NOMO-1 treated with dmso at 0.1 percent for 144 hours (cell line): ENCODE data around the gene MTHFD1L.

Source experiments
- DNase-seq: peaks from one replicate; lab custom pipeline; 2025; ENCODE audit not compliant: unreplicated experiment; lab: John Stamatoyannopoulos, UW

Gene MTHFD1L

DNA sequence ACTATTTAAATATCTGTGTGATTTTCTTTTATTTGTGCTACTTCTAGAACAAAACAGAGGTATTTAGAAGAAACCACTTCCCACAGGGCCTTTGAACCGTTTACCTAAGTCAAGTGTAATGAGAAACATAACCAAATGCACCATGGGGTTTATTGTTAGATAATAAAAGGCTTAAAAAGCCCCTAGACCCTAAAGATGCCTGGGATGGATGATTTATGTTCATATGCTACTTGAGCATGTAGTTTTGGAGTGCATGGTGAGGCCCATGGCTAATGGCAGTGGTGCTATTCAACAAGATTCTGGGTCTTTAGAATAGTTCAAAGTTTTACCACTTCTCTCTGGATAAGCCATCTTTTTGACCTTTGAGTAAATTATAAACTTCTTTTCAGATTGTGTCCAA, 65.9 kb downstream of the MTHFD1L start:
- no peak for DNase-seq

DNA sequence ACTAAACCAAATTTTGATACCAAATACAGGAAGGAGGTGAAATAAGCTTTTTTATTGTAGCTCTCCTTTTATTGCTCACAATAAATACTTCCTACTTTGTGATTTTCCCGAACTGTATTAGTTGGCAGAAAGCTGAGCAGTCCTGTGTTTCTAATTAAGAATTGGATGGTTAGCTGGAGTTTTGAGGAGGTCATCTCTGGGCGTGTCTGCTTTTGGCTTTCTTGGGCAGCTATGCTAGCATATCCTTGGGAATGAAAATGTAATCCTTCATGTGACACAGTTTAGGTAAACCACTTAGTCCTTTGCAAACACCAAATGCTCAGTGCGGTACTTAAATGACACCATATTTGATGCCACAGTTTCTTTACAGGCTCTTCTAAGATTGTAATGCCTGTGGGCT, 67.5 kb downstream of the MTHFD1L start:
- DNase-seq: no peak

DNA sequence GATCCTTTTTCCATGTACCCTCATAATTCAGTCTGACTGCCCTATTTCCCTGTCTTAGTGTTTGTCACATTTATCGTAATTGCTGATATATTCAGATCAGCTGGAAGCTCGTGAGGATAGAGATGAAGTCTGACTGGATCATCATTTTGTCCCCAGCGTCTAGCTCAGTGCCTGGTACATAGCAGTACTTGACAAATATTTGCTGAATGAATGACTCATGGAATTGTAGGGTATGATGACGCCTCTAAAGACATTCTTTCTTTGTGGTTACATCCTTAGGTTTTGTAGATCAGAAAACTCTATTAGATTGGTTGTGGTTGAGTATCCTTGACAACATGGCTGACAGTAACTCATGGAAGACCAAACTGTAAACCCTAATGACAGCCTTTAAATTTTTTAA, 68.9 kb downstream of the MTHFD1L start:
- no peak for DNase-seq

DNA sequence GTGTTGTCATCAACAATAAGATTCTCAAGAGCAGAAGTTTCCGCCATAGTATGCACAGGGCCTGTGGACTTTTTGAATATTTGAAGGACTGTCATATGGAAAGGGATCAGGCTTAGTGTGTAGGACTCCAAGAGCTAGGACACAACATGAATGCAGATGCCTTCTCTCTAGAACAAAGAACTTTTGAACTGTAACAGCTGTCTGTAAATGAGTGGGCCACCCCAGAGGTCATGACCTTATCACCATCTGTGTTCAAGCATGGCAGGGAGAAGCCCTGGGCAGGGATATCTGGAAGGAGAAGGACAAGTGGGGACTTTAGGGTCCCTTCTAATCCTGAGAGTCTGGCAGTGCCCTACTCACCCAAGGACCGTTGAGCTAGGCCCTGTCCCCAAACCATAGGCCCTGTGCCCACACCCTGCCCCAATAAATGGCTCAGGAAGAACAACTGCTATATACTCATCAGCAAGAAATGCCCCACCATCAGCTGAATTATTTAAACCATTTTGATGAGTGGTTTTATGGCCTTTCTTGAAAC, 70.6 kb downstream of the MTHFD1L start:
- no peak for DNase-seq

DNA sequence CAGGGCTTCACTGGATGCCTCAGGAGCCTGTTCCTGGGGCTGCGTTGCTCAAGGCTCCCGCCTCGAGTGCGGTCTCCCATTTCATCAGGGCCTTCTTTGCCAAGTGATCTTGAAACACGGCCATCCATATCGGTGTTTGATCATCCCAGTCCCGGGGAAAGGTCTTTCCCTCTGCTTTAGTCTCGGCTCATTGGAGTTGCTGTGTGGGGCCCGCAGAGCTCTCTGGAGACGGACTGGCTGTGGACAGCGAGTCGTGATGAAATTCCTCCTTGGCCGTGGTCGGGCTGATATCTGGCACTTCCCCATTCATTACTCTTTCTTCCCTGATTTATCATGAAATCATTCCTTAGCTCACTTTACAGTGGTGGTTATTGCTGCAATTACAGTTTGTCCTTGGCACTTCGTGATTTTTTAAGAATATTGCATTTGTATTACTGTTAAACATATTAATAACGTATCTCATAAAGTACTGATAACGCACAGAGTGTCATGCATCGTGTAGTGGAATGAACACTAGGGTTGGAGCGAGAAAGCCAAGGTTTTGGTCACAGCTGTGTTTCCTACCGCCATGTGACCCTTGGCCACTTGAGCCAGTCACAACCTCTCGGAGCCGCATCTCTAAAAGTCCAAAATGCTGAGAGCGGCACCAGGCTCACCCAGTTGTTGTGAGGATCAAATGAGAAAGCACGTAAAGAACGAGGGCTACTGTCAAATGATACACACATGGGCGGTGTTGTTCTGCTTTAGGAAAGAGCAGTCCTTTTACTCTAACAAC, 71.8 kb downstream of the MTHFD1L start:
- no peak for DNase-seq

DNA sequence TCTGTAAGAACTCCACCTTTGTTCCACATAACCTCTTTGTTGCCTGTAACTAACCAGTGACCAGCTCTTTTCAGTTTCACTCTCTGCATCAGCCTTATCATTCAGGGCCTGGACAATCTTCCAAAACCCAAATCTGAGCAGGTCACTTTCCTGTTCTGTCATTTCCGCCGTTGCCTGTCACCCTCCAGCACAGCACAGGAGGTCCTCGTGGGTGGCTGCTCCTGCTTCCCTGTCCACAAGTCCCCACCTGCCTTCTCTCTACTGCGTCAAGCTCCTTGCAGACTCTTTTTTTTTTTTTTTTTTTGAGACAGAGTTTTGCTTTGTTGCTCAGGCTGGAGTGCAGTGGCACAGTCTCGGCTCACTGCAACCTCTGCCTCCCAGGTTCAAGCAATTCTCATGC, 73.9 kb downstream of the MTHFD1L start:
- no peak for DNase-seq

DNA sequence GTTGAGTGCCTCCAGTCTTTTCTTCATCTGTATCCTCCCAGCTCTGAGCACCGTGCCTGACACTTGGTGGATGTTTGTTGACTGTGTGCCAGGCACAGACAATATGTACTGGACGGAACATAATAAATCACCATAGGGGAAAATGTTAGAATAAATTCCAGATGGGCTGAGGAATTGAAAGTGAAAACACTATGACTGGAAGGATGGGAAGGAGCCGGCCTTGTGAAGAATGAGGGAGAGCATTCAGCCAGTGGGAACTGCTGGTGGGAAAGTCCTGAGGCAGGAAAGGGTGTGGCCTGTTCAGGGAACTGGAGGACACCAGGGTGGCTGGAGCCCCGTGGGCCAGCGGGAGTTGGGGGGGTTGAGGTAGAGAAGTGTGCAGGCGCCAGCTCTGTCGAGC, 75.4 kb downstream of the MTHFD1L start:
- no peak for DNase-seq

DNA sequence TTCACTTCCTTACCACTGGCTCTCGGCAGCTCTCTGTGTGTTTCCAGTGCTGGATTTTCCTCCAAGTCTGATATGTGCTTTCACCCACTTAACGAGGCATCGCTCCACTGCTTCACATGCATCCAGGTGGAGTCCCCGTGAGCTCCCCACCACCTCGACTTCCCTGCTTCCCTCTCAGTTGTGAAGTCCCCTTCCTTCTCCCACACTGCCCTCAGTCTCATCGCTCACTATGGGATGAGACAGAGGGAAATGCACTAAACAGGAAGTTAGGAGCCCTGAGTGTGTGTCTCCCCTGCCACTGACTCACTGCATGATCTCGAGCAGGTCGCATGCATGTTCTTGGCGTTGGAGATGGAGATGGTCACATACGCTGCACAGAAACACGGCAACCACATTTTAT, 84.0 kb downstream of the MTHFD1L start:
- no peak for DNase-seq

DNA sequence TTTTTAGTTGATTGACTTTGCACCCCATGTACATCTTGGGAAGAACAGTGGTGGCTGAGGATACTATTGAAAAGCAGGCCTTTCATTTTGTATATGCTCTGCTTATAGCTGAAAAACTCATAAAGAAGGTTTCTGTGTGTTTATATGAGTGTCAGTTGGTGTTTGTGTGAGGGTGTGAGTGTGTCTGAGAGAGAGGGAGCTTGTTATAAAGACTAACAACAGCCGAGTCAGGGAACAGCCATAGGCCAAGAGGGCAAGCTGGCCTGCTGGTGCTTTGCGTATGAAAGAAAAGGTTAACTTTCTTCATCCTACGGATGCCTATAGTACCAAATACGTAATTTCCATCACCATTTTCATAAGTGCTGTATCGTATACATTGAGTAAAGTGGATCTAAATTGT, 88.3 kb downstream of the MTHFD1L start:
- DNase-seq: no peak

DNA sequence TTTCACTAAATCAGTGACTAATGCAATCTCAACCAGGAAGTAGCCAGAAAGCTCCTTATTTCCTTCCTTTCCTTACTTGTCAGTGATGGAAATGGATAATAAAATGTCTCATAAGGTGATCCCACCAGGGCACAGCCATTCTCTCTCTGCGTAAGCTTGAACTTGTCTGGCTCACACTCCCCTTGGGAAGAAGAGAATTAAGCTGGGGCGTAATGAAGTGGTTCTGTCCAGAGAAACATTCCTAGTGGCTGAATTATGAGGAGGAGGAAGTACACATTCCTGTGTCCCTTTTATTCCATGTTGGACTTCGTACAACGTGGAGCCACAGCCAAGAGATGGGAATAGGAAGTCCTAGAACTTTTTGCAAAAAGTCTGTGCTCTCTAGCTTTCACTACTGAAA, 93.7 kb downstream of the MTHFD1L start:
- no peak for DNase-seq

DNA sequence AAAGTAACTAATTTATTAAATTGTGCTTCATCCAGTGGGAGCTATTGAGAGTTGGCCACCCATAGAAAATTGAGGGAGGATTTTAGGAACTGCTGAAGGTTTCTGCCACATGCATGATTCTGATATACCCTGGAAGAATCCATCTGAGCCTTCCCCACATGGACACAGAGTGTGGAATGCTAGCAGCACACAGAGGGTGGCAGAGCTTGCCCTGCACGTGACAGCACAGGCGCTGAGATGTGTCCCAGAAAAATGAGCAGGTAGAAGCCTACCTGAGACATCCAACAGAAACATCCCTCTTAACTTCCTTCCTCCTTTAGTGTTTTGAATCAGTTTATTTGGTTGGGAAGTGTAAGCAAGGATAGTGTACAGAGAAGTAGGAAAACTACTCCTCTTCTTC, 96.9 kb downstream of the MTHFD1L start:
- no peak for DNase-seq

DNA sequence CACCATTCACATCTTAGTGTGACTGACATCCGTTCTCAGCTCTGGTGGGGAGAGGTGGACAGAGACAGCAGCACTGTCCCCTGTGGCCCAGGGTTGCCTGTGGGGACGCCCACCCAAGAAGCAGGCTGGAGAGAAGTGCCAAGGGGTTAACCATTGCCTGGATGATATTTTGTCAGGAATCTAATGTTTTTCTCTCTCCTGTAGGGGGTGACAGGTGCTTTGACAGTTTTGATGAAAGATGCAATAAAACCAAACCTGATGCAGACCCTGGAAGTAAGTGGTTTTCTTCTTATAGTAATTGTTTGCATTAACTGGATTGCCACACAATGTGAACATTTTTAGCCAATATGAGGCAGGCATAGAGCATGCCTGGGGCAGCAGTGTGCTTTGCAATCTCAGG, 99.3 kb downstream of the MTHFD1L start:
- no peak for DNase-seq

DNA sequence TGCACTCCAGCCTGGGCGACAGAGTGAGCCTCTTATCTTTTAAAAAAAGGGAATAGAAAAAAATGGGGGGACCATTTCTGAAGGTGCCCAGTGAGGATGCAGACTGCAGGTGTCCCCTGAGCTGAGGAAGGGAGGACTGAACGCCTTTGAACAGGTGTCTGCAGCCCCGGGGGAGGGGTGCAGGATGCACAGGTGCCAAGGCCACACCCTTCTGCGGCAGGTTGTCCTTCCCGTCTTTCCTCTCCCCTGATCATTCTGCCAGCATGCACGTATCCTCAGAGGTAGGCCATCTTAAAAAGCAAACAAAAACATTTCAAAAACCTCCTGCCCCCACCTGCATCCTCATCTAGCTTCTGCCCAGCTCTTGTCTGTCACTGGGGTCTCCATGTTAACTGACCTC, 101.3 kb downstream of the MTHFD1L start:
- no peak for DNase-seq

DNA sequence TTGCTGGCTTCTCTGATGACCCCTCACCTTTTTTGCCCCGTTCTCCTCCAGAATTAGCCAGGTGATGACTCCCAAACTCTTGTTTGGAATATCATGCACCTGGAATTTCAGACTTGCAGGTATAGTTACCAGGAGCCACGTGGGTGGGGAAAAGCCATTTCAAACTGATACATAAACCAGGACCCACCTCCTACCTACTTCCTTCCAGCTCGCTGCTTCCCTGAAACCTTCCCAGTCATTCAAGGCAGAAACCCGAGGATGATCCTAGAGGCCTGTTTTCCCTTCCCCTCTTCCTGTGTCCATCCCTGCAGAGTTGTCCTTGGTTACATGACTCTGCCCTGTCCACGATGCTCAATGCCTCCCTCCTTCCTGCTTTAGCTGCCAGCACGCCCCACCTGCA, 101.9 kb downstream of the MTHFD1L start:
- DNase-seq: no peak

DNA sequence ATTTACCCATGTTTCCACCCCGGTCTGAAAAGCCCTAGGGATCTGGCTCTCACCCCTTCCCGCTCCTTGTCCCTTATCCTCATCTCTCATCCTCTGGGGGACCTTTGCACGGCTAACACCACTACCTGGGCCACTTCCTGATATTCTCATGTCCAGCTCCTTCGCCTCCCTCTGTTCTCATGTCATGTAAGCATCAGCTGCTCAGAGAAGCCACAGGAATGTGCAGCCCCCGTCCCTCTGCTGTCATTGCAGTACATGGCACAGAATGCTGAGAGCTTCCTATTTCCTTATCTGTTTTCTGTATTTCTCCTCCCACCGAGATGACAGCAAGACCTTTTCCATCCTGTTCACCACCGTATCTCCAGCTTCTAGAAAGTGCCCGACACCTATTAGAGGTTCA, 102.4 kb downstream of the MTHFD1L start:
- DNase-seq: no peak

DNA sequence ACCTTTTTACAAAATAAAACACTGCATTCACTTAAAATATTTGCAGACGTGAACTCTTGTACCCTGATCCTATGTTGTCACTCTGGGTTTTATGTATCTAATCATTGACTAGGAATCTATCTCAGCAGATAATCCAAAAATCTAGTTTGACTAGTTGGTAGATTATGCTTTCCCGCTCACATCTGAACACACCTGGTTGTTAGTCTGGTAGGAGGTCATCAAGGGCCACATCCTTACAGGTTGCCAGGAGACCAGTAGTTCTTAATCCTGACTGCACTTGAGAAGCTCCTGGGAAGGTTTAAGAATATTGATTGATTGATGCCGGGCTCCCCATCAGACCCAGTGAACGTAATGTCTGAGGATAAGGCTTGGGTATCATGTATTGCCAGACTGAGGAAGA, 104.4 kb downstream of the MTHFD1L start:
- no peak for DNase-seq

DNA sequence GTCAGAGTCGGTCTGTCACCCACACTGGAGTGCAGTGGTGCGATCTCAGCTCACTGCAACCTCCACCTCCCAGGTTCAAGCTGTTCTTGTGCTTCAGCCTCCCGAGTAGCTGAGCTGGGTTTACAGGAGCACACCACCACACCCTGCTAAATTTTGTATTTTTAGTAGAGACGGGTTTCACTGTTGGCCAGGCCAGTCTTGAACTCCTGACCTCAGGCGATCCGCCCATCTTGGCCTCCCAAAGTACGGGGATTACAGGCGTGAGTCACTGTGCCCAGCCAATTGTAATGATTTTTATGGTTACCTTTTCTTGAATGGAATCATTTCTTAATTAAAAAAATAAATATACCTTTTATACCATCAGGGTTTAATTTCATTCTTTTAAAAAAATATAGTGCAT, 105.7 kb downstream of the MTHFD1L start:
- DNase-seq: no peak

DNA sequence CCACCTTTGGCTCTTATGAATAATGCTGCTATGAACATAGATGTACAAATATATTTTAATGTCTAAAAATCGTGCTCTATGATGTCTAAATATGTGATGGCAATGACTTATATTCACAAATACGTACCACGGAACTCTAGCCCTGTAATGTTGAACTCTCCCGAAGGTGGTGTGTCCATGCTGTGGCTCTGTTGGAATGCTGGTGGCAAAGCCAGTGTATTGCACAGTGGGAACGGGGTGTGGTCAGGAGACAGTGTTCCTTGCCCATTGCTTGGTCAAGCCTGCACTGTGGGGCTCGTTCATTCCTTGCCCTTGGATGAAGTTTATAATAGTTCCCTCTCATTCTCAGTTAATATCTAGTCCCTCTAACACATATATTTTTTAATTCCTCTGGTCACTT, 109.6 kb downstream of the MTHFD1L start:
- no peak for DNase-seq

DNA sequence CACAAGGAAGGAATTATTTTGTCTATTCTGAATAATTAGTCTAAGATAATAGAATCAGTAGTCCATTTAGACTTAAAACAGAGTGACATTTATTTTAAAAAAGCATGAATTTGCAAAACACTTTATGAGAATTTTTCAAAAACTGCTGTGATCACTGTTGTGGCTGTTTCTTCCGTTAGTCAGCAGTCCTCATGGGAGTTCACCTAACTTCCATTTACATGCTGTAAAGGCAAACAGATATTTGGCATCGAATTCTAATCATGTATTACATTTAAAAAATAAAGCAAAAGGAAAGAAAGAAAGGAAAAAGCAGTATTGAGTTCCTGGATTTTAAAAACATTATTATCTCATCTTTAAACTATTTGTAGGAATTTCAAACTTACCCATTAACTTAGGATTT, 111.8 kb downstream of the MTHFD1L start:
- no peak for DNase-seq

DNA sequence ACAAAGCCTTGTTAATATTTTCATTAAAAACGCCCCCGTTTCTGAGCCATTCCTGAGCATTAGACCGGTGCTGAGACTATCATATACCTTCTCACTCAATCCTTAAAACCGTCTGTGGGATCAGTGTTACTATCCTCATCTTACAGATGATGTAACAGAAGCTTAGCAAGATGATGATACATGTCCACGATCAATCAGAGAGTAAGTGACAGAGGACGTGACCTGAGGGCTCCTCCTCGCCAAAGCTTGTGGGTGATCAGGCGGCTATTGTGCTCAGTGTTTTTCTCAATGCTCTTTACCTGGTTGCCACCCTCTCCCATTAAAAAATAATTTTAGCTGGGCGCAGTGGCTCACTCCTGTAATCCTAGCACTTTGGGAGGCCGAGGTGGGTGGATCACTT, 113.1 kb downstream of the MTHFD1L start:
- DNase-seq: no peak

DNA sequence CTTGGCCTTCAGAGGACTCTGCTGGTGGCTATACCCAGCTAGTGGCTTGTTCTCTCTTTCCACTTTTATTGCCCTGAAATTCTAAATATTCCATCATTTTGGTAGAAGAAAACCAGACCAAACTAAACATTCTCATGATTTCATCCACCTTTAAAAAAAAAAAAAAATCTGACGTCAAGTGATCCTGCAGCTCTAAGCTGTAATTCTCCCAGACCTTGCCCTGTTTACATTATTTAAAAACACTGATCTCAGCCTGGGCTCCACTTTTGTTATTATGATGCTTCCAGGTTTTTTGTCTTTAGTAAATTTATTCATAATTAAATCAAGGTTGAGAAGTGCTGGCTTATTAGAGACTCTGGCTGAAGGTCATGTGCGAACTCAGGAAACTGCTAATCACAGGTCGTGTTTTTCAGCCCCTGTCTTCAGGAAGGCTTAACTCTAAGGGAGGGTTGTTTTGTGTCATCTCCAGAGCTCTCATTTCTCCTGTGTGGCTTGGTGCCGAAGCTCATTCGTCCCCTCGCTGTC, 114.4 kb downstream of the MTHFD1L start:
- no peak for DNase-seq

DNA sequence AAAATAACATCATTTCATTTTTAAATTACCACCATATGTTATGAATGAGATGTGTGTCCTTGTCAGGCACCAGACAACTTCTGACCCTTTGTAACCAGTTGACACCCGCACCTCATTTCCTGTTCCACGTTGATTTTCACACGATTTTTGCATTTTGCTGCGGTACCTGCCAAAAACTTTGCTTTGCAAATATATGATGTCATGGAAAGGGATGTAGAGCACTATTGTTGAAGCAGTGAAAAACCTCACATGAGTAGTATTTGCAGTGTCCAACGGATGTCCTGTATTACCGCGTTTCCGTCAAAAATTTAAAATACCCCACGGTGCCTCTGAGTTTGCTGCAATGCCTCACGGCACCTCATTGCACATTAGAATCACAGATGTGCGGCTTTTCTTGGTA, 115.6 kb downstream of the MTHFD1L start:
- DNase-seq: no peak

DNA sequence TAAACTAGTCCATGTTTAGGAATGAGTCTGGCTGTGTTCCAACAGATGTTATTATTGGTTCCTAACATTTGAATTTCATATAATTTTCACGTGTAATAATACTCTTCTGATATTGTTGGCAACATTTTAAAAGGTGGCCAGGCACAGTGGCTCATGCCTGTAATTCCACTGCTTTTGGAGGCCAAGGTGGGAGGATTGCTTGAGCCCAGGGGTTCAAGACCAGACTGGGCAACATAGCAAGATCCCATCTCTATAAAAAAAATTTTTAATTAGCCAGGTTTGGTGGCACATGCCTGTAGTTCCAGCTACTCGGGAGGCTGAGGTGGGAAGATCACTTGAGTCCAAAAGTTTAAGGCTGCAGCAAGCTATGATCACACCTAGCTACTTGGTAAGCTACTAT, 116.2 kb downstream of the MTHFD1L start:
- DNase-seq: no peak
